Non-pigmented ciliary epithelial cell (primary cell): ENCODE measurements around the gene NCKAP5.

Experiments
- DNase-seq: peaks from one replicate; pipeline ENCODE4 v3.0.0-alpha.2; 2010; ENCODE audit warnings: low read depth

The NCKAP5 gene

GRCh38 chr2:133422931-133423351, 145.3 kb downstream of the NCKAP5 start:
- DNase-seq = no peak

GRCh38 chr2:133421516-133422324, 146.5 kb downstream of the NCKAP5 start:
- DNase-seq = no peak

- DNase-seq = no peak
Observed at GRCh38 chr2:133420788-133421187, 147.5 kb downstream of the NCKAP5 start.

GRCh38 chr2:133418671-133419070, 149.6 kb downstream of the NCKAP5 start:
- no peak for DNase-seq

GRCh38 chr2:133418021-133418420, 150.2 kb downstream of the NCKAP5 start:
- DNase-seq = no peak

- no peak for DNase-seq
Observed at GRCh38 chr2:133417415-133417814, 150.8 kb downstream of the NCKAP5 start.

GRCh38 chr2:133416736-133417135, 151.5 kb downstream of the NCKAP5 start:
- DNase-seq = no peak

- DNase-seq = no peak
Observed at GRCh38 chr2:133416146-133416545, 152.1 kb downstream of the NCKAP5 start.

- DNase-seq = no peak
Observed at GRCh38 chr2:133415210-133415876, 152.9 kb downstream of the NCKAP5 start.

- no peak for DNase-seq
Observed at GRCh38 chr2:133414486-133415209, 153.6 kb downstream of the NCKAP5 start.

- DNase-seq = no peak
Observed at GRCh38 chr2:133413863-133414262, 154.4 kb downstream of the NCKAP5 start.

GRCh38 chr2:133412694-133413093, 155.6 kb downstream of the NCKAP5 start:
- no peak for DNase-seq

GRCh38 chr2:133411857-133412256, 156.4 kb downstream of the NCKAP5 start:
- no peak for DNase-seq

GRCh38 chr2:133411101-133411500, 157.2 kb downstream of the NCKAP5 start:
- no peak for DNase-seq

GRCh38 chr2:133409581-133410285, 158.5 kb downstream of the NCKAP5 start:
- DNase-seq = no peak

- DNase-seq = no peak
Observed at GRCh38 chr2:133408671-133409070, 159.6 kb downstream of the NCKAP5 start.

GRCh38 chr2:133407341-133407740, 160.9 kb downstream of the NCKAP5 start:
- DNase-seq = no peak

- no peak for DNase-seq
Observed at GRCh38 chr2:133405252-133405651, 163.0 kb downstream of the NCKAP5 start.

- DNase-seq = no peak
Observed at GRCh38 chr2:133400411-133400810, 167.9 kb downstream of the NCKAP5 start.

GRCh38 chr2:133393895-133394294, 174.4 kb downstream of the NCKAP5 start:
- no peak for DNase-seq

GRCh38 chr2:133390156-133390555, 178.1 kb downstream of the NCKAP5 start:
- DNase-seq = no peak

- DNase-seq = no peak
Observed at GRCh38 chr2:133389569-133389968, 178.7 kb downstream of the NCKAP5 start.
